Fibroblast of skin of scalp (primary cell): ENCODE results near the gene RPL18.

Experiments
- DNase-seq: peaks from one replicate; pipeline ENCODE4 v3.0.0-alpha.2; 2013

The RPL18 gene

DNA sequence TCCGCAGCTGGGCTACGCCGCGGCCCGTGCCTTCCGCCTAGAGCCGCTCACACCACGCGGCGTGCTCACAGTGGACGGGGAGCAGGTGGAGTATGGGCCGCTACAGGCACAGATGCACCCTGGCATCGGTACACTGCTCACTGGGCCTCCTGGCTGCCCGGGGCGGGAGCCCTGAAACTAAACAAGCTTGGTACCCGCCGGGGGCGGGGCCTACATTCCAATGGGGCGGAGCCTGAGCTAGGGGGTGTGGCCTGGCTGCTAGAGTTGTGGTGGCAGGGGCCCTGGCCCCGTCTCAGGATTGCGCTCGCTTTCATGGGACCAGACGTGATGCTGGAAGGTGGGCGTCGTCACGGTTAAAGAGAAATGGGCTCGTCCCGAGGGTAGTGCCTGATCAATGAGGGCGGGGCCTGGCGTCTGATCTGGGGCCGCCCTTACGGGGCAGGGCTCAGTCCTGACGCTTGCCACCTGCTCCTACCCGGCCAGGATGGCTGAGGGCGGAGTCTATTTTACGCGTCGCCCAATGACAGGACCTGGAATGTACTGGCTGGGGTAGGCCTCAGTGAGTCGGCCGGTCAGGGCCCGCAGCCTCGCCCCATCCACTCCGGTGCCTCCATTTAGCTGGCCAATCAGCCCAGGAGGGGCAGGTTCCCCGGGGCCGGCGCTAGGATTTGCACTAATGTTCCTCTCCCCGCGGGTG is 10.8 kb upstream of the RPL18 start:
- DNase-seq = no peak

DNA sequence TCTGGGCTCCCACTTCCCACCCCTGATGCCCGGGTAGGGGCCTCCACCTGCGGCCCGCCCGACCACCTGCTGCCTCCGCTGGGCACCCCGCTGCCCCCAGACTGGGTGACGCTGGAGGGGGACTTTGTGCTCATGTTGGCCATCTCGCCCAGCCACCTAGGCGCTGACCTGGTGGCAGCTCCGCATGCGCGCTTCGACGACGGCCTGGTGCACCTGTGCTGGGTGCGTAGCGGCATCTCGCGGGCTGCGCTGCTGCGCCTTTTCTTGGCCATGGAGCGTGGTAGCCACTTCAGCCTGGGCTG is 10.3 kb upstream of the RPL18 start:
- no peak for DNase-seq

DNA sequence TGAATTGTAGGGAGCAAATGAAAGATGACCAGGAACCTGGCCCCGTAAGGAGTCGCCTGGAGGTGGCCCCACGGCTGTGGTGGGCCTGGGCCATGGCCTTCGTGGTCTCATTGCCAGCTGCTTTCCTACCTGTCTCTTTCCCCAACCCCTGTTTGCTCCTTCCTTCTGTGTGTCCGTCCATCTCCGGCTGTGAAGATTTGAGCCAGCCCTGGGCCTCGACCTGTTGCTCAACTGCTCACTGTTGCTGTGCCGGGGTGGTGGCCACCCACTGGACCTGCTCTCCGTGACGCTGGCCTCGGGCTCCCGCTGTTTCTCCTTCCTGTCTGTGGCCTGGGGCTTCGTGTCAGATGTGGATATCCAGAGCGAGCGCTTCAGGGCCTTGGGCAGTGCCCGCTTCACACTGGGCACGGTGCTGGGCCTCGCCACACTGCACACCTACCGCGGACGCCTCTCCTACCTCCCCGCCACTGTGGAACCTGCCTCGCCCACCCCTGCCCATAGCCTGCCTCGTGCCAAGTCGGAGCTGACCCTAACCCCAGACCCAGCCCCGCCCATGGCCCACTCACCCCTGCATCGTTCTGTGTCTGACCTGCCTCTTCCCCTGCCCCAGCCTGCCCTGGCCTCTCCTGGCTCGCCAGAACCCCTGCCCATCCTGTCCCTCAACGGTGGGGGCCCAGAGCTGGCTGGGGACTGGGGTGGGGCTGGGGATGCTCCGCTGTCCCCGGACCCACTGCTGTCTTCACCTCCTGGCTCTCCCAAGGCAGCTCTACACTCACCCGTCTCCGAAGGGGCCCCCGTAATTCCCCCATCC is 9.7 kb upstream of the RPL18 start:
- no peak for DNase-seq

DNA sequence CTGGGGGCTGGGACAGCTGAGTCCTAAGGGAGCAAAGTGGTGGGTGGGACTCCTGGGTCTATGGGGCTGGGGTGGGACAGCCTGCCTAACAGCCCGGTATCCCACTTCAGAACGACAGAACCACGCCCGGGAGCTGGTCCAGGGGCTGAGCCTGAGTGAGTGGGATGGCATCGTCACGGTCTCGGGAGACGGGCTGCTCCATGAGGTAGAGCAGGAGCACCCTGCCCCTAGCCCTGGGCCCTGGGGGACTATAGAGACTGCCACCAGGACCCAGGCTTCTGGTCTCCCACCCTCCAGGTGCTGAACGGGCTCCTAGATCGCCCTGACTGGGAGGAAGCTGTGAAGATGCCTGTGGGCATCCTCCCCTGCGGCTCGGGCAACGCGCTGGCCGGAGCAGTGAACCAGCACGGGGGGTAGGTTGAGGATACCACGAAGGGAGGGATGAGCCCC is 8.9 kb upstream of the RPL18 start:
- DNase-seq = no peak

DNA sequence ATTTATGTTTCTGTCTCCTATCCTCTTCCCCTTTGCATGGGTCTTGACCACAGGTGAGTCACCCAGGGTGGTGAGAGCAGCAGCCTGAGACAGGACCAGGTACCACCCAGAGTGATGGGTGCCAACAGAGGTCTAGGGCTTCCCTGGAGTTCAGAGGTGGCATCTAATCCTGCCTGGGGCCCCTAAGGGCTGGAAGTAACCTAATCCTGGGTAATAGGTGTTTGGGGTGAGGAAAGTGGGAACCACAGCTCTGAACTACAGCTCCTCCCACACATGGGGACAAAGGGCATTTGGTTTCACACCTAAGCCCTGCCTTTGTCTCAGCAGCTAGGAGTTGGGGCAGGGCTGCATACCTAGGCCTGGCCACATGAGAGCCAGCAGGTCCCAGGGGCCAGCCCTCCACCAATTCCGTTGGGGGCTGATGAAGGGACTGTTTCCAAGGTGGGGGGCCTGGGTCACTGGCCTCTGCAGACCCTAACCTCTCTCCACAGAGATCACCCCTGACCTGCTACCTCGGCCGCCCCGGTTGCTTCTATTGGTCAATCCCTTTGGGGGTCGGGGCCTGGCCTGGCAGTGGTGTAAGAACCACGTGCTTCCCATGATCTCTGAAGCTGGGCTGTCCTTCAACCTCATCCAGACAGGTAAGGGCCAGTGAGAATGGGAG is 8.4 kb upstream of the RPL18 start:
- no peak for DNase-seq

DNA sequence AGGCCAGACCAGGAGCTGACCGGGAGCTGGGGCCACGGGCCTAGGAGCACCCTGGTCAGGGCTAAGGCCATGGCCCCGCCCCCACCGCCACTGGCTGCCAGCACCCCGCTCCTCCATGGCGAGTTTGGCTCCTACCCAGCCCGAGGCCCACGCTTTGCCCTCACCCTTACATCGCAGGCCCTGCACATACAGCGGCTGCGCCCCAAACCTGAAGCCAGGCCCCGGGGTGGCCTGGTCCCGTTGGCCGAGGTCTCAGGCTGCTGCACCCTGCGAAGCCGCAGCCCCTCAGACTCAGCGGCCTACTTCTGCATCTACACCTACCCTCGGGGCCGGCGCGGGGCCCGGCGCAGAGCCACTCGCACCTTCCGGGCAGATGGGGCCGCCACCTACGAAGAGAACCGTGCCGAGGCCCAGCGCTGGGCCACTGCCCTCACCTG is 6.9 kb upstream of the RPL18 start:
- DNase-seq = no peak

DNA sequence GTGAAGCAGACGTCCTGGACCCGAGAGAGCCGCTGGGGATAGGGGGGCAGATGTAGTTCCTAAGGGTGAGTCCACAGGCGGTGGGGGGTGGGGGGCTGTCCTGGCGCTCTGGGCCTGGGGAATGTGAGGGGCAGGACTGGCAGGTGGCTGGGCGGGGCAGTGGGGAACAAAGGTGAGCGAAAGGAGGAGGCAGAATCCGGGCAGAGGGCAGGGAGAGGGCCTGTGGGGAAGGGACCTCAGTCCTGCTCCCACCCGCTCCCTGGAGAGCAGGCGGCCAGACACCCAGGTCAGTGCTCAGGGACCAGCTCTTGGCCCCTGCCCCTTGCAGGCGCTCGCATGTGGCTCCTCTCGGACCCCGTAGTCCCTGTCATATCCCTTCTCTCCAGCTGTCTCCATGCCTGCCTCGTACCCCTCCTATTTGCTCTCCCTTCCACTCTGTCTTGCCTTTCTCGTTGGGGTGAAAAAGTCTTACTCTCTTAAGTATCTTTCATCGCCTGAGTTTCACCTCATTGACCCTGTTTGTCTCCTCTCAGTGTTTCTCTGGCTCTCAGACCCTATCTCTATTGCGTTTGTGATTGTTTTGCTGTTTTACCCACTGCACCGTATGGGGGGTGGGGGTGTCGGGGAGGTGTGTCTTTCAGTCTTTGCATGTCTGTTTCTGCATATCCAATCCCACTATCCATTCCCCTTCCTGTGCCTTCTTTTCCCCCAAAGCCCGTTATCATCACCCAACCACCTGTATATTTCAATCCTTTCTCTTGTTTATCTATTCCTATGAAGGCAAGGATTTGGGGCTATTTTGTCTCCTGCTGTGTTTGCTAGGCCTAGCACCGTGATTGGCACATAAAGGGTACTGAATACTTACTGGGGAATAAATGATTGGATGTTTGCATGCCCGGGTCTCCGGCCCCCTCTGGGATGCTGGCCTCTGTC is 6.1 kb upstream of the RPL18 start:
- no peak for DNase-seq

DNA sequence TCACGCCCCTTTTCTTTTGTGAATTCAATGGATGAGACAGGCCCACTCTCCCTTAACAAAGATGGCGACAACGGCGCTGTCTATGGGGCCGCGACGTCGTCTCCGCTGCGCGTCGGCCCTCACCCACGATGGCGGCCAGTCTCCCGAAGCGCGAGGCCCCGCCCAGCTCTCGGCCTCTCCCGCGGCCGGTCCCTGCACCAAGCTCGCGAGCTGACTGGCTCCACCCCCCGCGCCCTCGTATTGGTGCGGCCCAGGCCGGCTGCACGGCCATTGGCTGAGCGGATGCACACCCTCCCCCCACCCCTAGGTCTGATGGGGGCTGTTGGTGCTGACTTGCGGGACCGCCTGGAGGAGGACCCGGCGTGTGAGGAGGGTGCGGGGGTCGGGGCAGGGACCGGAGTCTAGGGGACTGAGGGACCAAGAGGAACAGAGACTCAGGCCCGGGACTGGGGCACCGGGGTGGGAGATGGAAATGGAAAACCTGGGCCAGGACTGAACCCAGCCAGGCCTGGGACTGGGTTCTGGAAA is 5.2 kb upstream of the RPL18 start:
- DNase-seq = peak; percentile 98

DNA sequence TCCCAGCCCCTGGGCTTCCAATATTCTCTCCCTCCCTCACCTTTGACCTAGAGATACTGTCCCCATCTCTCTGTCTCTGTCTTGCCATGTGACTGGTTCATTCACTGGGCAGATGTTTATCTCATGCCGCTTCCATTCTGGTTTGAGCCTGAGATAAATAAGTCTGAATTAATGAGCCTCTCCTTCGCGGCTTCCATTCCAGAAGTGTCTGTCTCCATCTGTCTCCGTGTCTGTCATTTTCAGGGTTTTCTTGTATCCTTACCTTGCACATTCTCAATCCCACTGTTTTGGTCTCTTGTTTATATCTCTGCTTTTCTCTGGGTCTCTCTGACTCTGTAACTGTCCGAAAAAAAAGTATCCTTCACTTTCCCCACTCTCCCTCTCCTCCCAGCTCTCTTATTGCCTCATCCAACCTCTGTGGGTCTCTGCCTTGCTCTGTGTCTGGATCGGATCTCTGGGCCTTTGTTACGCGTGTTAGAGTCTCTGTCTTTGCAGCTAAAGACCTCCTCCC is 4.6 kb upstream of the RPL18 start:
- no peak for DNase-seq

DNA sequence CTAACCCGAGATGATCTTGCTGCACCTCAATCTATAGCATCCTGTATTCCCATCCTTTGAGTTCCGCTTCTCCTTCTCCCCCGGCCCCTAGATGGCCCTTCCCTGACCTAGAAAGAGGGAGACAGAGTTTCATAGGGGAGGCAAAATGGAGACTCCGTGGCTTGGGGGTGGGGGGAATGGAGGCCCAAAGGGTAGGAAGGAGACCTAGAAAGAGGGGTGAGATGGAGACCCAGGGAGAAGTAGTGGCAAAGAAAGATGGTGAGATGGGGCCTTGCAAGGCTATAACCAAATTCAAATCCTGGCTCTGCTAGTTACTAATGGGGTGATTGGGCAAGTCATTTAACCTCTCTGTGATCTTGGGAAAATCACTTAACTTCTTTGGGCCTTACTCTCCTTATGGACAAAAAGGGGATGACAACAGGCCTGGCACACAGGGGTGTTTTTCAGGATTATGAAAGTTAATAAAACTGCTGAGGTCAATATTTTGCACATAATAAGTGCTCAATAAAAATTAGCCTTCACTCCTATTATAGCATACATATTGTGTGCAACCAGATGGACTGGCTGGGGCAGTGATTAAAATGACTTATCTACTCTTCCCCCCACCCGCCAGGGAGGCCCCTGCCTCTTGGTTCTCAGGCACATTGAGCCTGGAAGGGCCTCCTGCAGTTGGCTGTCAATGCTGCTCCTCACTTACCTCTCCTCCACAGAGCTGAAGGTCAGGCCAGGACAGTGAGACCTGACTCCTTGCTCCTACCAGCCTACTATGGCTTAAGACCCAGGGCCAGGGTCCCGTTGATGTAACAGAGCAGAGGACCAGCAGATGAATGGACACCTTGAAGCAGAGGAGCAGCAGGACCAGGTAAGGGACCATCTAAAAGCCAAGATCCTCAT is 961 bp upstream of the RPL18 start:
- no peak for DNase-seq

DNA sequence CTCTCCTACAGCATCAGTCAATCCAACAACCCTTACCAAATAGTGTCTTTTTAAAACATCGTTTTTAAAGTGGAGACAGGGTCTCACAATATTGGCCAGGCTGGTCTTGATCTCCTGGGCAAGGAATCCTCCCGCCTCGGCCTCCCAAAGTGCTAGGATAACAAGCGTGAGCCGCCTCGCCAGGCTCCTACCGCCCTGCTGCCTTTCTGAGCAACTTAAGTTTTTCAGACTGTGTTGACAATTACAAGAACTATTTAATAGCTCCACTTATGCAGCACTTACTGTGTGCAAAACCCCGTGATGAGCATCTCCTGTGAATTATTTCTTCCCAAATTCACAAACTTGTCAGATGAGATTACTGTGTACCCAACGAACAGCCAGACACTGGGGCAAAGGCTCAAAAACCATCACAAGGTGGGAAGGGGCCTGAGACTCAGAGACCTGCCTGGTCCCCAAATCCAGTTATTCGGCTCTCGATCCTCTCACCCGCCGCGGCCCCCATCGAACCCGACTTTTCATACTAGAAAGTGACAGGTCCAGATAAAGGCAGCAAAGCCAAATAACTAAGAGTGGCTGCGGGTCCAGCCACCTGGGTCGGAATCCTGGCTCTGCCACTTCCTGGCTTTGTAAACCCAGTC is 581 bp downstream of the RPL18 start:
- DNase-seq = no peak

DNA sequence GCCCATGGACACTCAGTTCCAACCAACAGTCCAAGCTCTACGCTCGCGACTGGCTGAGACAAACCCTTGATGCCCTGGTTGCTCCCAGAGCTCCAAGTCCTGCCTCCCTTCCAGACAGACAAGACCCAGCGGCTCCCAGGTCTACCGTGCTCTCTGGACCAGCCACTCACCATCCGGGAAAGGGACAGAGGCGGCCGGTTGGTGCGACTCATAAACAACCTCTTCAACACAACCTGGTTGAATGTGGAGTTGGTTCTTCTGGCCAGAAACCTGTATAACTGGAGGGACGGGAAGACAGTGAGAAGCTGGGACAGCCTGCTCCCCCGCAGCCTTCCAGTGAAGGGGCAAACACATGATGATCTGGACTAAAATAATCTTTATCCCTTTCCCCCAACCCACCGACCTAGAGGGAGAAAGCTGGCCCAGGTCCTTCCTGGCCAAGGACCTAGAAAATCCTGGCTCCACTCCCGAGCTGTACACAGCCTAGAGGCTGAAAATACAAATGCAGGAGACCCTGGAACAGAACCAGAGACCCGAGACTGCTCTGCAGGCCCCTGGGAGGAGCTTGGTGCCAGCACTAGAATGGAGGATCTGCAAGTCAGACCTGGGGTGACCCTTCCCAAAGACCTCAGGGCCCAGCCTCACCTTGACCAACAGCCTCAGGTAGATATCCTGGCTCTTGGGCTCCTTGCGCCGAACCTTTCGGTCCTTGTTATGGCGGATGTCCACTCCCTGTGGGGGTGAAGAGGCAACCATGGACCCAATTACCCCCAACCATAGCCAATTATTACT is 1.6 kb downstream of the RPL18 start:
- DNase-seq = no peak

DNA sequence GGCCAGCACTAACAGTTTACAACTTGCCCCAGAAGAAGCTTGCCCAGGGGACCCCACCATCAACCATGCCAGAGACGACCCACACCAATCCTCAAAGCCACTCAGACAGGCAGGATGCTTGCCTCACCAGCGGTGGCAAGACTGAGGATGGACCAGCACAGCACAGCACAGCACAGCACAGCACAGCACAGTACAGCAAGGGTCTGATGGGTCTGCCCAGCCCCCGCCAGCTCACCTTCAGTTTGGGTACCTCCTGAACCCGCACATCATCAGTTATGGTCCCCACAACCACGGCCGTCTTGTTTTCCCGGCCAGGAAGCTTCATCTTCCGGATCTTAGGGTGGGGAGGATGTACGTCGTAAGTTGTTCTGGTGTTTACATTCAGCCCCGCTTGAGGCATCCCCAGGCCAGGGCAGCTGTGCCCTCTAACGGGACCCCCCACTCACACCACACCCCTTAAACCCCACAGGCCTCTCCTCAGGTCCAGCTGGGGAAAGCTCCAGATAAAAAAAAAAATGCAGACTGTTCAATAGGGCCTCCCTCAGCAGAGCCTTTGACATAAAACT is 2.4 kb downstream of the RPL18 start:
- DNase-seq = no peak

DNA sequence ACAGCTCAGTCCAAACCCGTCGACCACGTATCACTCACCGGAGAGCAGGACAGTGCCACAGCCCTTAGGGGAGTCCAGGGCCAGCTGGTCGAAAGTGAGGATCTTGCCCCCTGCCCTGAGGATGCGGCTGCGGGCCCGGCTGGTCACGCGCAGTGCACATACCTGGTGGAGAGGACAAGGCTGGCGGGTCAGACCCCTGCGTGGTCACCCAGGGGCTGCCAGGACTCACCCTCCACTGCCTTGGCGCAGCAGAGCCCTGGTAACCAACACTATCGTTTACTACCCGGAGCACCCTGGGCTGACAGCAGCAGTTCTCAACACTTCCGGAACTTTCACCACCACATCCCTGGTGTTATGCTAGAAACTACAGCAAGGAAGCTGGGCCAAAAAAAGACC is 2.9 kb downstream of the RPL18 start:
- DNase-seq = no peak

DNA sequence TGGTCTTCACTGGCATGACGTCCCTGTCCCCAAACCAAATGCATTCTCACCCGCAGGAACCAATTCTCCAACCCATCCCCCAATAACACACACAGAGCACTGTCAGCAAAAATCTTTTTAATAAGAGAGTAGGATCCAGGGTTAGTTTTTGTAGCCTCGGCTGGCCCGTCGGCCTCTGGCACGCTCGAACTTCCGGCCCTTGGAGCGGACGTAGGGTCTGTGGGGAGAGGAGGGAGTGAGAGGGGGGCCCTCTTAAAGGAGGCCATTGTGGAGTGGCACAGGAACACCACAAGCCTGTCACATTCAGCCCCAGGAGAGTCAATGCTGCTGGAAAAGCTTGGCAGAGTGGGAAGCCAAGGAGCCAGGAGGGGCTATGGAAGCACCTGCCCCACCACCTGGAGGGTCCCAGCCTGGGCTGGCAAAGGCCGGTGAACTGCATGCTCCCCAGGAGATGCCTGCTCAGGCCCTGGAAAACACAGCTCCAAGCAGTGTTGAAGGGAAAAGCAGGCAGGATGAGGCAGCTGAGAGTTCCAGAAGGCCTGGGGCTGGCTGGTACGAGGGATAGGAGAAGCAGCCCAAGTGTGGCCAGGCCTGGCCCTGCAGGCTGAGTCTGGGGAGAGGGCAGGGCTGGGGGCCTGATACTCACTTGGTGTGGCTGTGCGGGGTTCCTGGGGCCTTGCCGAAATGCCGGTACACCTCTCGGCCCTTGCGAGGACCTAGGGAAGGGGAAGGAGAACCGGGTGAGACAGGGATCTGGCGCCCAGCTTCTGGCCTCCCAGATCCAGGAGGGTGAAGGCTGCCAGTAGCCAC is 3.5 kb downstream of the RPL18 start:
- DNase-seq = no peak

DNA sequence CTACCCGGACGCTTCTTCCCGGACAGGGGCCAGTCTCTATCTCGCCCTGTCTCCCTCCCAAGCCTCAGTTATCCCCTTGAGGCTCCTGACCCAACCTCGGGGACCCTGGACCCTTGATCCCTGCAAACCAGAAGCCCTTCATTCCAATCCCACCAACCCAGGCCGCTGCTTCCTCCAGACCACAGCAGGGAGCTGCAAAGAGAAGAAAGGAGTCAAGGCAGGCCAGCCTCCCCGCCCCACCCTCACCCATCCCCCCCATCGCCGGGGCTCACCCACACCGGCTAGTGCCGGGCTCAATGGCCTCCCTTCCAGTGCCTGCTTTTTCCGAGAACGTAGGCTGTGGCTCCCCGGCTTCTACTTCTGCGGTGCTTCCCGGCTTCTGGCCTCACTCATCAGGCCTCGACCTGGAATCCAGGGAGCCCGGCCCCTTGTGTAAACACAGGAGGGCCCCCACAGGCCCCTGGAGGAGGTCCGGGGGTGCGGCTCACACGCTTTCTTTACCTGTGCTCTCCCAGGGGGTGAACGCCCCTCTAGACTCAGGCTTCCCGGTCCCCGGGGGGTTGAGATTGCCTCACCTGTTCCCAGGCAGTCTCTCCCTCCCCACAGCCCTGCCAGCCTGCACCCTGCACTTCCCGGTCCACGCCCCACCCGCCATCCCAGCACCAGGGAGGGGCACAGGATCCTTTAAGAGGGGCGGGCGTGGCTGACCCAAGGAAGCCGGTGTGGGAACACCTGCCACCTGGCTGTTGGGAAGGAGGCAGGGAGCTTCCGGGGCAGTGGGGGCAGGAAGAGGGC is 4.3 kb downstream of the RPL18 start, which contains the start of gene FAM83E:
Gene FAM83E, minus strand, starts transcription at position 641 of the 795 bp plus-strand sequence. CDS start 1,704 bp downstream, outside the sequence.
- DNase-seq = no peak

DNA sequence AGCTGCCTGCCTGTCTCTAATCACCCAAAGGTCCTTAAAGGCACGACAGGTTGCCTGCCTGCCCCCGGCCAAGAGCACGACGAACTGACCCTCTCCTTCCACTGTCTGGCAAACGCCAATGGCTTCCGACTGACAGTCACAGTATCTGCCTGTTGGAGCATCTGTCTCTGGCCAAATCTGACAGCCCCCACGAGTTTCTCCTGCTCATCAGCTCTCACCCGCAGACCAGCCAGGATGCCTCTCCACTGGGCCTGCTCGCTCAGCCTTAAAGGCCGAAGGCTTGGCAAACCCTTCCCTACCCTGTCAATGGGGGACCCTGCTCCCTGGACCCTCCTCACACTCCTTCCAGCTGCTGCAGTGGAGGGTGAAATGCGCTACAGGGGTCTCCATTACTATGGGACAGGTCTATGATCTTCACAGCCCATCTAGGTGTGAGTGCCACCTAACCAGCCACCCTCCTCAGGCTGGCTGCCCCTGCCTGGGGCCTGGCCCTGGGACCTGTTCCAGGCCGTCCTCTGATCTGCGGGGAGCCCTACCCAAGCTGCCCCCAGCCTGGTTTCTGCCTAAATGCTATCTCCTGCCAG is 5.0 kb downstream of the RPL18 start:
- DNase-seq = no peak
